EL (cell line): ENCODE results near the gene GBA3.

Experiments
- DNase-seq: peaks from one replicate; pipeline ENCODE4 v3.0.0-alpha.2; 2016

Gene GBA3

DNA sequence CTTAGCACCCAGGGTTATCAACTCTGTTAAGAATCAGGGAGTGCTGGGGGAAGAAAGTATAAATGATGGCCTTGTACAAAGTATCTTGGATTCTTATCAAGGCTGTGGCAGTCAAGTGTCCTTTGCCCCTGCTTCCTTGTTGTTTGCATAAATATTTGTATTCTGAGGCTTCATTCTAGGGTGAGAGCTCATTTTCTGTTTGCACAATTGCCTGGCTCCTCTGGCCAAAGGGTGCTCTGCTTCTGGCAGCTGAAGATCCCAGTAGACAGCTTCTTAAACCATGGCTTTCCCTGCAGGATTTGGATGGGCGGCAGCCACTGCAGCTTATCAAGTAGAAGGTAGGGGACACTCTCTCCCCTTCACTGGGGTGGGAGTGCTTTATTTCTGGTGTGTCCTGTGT is at the start of gene GBA3:
Gene GBA3, plus strand, starts transcription at position 202 of the 400 bp plus-strand sequence.
- no peak for DNase-seq

DNA sequence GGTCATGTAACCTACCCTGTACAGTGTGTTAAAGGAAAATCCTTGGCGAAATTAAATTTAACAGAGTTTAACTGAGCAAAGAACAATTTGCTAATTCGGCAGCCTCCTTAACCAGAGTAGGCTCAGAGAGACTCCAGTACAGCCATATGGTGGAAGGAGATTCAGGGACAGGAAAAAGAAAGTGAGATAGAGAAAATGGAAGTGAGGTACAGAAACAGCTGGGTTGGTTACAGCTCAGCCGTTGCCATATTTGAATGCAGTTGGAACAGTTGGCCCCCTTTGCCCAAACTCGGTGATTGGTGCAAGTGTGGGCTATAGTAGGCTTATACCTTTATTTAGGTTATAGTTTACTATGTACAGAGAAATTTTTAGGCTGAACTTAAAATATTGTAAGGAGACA is 48.8 kb upstream of the GBA3 start:
- no peak for DNase-seq

DNA sequence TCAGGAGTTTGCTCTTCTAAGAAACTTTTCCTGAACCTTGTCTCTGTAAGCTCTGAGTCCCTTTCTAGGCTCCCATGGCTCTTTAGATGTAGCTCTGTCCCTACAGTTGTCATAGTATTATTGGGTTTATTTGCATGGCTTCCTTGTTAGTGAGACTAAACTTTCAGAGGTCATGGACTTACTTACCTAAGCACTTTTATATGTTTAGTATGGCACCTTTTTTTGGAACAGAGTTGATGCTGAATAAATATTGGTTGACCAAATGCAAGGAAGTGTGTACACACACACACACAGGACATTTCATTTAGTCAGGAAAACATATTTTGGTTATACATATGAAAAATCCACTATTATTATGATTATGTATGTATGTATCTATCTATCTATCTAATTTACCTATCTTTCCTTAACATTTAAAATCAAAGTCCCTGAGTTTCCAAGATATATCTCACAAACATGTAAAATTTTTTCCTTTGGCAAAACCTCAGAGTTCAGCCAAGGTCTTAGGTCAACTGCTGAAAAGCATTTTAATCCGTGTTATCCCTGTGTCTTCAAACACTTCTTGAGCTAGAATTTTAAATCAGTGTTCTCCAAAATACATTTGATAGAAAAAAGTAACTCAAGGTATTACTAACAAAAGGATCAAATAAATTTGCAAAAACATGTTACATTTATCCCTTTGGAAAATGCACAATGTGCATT is 47.1 kb upstream of the GBA3 start:
- no peak for DNase-seq

DNA sequence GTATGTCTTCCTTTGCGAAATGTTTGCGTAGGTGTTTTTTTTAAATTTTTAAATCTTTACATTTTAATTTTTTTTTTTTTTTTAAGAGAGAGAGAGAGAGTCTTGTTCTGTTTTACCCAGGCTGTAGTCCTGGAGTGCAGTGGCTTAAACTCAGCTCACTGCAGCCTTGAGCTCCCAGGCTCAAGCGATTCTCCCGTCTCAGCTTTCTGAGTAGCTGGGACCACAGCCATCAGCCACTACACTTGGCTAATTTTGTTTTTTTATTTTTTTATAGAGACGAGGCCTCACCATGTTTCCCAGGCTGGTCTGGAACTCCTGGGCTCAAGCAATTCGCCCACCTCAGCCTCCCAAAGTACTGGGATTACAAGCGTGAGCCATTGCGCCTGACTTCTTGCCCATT is 43.7 kb upstream of the GBA3 start:
- DNase-seq = no peak

DNA sequence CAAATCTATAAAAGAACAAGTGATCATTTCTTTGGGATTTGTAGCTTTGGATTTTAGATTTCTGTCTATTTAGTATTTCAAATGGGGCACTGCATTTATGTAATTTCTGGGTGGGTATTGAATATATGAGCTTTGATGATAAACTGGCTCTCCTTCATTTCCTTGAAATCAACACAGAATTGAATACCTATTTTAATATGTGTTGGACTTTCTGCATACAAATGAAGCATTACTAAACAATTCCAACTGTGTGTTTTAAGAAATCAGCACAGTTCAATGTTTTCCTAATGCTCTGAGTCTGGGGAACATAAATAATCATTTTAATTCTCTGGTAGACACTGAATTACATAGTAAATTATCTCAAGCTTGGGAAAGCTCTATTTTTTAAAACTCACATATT is 42.0 kb upstream of the GBA3 start:
- DNase-seq = no peak

DNA sequence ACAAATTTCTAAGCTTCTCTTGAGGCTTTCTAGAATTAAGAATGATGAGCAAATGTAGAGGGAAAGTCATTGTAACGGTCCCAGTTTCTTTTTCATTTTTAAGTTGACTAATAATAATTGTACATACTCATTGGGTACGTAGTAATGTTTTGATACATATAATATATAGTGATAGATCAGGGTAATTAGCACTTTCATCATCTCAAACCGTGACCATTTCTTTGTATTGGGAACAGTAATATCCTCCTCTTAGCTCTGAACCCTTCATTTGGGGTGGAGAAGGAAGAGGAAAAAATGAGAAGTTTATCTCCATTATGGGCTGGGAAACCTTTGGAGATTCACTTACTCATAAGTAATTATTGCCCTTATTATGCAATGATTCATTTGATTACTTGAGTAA is 39.0 kb upstream of the GBA3 start:
- no peak for DNase-seq

DNA sequence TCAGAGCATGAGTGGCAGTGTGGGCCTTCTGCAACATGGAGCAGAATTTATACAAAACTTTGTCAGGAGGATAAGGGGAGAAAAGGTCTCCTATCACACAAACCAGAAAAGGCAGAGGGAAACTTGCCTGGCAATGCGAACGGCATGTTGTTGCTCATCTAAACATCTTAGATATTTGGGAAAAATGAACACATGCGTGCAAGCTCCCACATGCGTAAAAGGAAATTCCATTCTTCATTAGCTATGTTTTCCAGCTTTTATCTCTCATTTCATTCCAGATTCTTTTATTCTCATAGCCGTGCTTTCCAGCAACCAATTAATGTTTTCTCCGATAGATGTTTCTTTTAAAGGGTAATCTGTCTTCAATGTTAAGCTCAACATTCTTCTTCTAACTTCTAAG is 31.3 kb upstream of the GBA3 start:
- peak; percentile 6 for DNase-seq

DNA sequence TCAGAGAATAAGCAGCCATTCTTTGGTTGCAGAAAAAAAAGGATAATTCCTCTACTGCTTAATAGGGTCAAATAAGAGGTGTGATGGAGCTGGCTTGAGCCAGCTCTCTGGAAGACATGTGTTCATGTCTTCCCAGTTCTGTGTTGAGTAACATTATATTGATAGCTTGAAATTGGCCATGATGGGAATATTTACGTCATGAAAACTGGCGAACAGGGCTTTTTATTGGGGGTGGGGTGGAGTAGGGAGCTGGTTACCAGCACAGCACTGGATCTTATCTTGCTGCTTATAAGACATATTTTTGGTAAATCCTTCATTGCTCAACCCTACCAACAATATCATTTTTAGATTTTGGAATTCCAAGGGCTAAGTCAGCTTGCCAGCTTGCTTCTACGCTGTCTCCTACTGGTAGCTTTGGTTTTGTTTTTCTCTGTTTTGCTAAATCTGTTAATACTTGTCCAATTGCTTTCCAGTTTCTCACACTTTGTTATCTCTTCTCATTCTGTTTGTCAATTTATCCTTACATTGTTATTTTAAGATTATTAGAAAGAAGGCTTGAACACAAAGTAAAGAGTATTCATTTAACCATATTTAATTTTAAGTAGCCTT is 25.3 kb upstream of the GBA3 start:
- DNase-seq = no peak

DNA sequence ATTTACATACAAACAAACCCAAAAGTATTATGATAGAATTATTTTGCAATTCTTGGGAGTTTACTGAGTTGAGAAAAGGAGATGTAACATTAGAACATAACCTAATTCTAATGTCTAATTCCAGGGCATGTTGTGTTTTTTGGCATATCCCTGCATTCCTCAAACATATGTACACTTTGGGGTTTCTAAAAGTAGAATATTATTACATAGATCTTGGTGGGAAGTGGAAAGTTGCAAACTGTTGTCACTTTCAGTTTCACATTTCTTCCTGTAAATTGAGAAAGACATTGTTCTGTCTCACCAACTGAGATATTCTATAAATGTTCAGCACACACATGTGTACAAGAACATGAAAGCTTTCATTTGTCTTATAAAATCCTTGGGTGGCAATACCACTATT is 24.4 kb upstream of the GBA3 start:
- DNase-seq = peak; percentile 5

DNA sequence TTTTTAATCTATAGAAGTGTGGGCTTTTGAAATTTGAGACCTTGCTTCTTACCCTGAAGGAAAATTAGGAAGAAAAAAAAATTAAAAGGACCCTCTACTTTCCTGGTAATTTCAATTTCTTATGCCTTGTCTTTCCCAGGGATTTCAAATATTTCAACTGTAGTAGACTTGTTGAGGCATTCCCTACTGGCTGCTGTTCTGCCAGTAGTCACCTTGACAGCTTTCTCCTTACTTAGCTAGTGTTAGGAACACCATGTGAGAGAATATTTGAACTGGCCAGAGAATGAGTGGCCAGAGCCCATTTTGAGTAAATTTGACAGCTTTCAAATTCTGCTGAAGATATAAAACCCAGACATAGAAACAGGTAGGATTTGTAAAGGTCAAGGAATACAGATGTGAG is 24.0 kb upstream of the GBA3 start:
- DNase-seq = no peak

DNA sequence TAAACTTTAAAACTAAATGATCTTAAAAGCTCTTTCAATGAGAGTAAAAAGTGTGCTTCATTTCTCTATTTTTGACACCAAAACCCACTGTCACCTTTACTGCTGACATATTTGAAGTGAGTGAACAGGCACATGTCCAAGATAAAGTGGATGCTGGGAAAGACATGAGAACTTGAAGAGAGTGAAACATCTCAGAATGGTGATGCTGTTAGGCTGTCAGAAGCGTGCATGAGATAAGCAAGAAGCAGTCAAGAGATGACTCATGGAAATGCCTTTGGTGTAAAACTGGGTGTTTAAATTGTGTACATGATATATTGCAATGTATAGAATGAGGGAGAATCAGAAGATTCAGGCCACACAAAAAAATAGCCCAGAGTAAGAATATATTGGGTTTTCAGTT is 21.8 kb upstream of the GBA3 start:
- DNase-seq = peak; percentile 11

DNA sequence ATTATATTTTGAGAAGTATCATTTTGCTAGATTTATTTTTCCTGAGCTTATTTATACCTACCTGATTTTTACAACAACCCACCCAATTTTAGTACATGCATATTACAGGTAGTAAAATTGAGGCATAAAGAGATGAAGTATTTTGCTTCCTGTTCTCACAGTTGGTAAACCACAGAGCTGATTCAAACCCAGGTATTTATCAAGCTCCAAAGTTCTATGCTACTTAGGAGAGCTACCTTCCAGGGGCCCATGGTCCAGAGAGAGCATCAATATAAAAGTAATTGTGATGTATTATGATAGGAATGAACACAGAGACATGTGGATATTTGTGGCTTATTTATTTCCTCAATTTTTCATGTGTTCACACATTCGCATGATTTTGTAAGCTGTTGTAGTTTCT is 20.2 kb upstream of the GBA3 start:
- DNase-seq = no peak

DNA sequence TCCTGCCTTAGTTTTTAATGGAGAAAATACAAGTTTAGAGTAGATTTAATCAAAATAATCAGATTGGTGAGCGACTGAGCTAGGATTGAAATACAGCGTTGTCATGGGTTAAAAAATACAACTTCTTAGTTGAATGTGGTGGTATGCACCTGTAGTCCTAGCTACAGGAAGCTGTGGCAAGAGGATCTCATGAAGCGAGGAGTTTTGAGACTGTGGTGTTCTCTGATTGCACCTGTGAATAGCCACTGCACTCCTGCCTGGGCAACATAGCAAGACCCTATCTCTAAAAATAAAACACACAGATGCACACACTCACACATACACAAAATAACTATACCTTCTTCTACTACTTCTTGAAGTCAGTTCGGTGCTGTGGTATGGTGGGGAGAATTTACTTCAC is 19.8 kb upstream of the GBA3 start:
- no peak for DNase-seq

DNA sequence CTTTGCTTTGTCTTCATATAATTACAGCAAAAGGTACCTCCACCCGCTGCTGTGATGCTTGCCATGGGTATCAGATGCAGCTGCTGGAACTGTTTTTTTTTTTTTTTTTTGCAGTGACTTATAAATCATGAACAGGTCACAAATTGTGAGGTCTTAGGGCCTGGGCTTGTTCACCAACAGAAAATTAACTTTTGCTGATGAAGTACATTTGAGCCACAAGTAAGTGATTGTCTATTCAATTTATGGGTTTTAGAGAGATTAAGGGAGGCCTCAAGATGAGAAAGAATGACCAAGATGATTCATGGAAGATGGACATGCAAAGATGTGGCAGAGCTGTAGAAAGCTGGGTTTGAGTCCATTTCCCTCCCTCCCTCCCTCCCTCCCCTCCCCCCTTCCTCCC is 18.0 kb upstream of the GBA3 start:
- DNase-seq = no peak

DNA sequence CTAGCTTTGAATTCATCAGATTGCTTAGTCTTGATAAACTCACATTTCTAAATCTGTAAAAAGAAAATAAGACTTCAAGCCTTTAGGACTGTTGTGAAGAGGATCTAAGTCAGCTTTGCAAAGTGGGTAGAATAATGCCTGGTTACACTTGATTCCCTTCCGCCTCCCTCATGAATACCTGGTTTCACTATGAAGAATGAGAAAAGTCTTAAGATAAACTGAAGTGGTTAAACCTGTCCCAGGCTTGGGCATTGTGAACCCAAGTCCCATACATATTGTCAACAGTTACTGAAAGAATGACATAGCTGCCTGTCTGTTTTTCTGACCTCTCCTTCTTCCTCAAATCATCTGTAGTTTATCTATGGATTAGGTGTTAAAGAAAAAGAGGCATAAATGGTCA is 16.7 kb upstream of the GBA3 start:
- DNase-seq = no peak

DNA sequence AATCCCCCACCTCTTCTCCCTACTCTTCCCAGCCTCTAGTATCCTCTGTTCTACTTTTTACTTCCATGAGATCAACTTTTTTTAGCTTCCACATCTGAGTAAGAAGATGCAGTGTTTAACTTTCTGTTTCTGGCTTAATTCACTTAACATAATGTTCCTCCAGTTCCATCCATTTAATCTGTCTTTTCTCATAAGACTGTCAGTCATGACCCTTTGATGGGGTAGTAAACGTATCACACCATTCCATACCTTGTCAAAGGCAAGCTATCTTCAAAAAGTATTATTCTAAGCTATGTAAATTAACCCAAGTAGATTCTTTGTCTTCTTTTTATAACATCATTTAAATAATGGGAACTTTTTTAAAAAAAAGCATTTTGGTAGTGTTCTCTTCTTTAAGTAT is 15.0 kb upstream of the GBA3 start:
- no peak for DNase-seq

DNA sequence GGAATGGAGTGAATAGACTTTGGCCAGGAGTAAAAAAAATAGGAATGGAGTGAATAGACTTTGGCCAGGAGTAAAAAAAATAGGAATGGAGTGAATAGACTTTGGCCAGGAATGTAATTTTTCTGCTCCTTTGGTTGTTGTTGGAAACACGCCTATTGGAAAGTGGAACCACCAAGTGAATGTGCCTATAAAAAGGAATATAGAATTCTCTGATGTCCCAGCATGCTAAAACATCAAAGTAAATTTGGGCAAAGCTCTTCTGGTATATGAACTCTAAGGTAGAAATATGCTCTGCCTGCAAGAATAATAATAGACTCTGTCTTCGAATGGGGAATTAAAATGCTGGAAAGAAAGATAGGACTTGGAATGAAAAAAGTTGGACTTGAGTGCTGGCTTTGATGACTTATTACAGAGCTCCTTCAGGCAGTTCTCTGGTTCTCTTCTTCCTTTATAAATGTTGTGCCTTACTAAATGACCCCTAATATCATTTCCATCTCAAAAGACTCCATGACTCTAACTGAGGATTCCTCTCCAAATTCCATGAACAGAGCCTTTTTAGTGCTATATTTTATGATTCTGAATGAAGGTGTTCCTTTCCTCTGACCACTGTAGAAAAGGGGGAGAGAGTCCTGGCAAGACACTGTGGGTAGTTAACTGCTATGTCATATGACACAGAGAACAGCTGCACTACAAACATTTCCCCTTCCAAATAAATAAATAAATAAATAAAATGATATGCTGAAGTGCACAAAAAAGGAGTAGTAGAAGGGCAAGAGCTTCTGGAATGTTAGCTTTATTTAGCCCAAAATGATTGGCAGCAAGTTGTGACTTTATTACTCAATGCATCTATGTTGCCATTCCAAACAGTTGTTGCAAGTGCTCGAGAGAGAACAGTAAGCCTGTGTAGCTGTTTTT is 13.5 kb upstream of the GBA3 start:
- DNase-seq = no peak

DNA sequence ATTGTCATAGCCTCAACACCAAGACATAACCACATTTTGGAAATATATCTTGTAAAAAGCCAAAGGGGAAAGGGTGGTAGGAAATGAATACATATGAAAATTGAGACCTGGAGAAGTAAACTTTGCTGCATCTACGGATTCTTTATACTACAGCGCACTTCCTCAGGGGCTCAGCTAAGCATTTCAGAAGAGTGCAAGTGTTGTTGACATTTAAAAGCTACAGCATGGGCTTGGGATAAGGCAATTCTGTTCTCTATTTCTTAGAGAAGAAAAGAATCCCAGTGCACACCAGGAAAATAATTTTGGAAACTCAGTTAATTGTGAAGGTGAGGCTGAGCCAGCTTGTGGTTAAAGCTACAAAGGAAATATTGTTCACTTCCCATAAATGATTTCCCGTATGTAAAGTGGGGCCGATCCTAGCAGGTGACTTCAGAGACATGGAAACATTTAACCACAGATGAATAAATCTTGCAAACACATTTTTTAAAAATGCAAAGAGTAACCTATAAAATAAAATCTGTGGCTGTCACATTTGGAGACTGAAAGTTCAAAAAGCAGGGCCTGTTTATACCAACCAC is 12.6 kb upstream of the GBA3 start:
- DNase-seq = no peak

DNA sequence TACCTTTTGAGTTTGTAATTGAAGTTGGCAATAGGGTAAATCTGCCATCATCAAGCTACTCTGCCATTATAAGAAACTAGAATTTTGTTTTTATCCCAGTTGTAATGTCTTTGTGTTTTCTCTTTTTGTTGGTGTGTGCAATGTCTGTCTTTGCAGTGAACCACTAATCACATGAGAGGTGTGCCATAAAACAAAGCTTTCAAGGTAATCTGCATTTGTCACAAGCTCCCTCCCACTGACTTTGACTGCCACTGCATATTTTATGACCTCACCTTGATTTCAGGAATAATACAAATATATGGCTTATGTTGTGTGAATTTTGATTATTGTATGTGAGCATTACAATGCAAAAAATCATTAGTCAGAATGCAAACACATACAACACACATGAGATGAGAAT is 9.0 kb upstream of the GBA3 start:
- DNase-seq = no peak

DNA sequence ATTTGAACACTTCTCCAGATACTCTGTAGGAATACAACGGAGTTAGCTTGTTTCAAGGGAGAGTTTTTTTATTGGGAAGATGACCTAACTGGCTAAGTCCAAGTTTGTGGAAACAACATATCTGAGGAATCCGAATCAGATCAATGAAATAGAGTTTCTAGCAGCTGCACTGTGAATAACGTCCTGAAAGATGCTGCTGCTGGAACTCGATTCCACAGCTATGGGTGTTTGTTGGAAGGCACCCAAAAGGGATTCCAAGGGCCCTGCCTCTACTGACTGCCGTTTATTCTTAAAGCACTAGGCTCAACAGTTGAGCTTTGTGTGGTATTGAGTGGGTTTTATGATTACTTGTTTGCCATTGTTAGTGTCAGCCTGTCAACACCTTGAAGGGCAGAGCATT is 6.6 kb upstream of the GBA3 start:
- DNase-seq = no peak

DNA sequence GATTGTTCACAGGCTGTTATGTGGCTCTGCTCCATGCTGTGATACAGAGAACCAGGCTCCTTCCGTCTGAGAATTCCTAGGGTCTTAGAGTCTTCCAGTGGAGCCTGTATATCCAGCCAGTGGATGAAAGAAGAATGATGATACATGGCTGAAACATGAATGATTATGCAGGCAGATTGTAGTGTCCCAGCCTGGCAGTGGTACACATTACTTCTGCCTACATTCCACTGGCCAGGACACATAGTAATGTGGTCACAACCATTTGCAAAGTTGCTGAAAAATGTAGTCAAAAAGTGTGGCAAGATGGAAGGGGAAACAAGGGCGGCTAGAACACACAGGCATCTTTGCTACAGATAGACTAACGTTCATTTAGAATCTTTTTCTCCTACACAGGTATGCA is 4.5 kb upstream of the GBA3 start:
- DNase-seq = peak; percentile 25

DNA sequence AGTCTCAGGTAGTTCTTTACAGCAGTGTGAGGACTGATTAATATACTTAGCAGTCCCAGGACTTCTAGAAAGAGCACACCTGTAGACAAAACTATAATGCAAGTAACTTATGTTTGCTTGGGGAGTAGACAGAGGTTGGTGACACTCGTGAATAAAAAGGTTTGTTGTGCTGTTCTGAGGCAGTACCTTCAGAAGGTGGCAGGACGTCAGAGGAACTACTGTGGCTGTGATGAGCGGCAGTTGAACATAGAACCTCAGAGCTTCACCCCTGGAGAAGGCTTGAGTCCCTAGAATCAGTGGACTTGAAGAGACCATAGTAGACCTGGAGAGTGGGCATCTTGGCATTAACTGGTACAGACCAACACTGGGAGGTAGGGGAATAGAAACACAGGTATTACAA is 3.3 kb upstream of the GBA3 start:
- DNase-seq = no peak

DNA sequence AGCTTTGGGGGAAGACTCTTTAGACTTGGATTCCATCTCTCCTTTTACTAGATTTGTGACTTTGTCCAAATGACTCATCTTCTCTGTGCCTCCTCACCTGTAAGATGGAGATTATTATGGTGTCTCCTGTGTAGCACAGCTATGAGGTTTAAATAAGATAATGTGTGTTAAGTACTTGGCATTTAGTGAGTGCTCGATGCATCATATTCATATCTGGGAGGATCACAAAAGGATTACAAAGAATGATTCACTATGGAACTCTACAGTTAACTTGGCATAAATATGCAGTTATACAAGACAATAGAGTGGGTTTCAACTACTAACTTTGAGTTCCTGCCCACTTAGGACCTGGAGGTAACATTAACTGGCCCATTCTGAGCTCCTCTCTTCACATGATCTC is 2.3 kb downstream of the GBA3 start:
- DNase-seq = no peak

DNA sequence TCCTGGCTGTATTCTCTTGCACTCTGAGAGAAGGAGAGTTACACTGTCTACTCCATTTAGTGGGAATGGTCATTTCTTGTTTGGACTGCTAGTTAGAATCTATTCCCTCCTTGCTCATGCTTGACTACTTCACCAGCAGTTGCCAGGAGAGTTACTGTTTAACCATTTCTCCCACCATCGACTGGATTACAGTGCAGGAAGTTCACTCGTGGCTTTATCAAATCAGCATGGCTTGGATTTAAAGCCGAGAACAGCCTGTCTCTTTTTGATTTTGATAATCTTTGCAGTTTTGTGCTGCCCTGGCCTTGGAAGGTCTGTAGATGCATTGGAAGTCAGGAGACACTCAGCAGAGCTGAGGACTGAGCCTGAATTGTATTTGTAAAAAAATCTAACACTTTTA is 3.2 kb downstream of the GBA3 start:
- no peak for DNase-seq
